Thyroid gland (tissue), 4 donors: Measurements from ENCODE around the gene DAGLA. TPM values are rescaled to one million over a fixed set of nuclear protein-coding genes. Genes with fewer than 3 reads are reported as not detected.
A peak's percentile ranks its signal among the peaks of the same experiment; 100 is the strongest.

Experiments
- DNase-seq, 2 donors: peaks; one replicate each; pipeline ENCODE4 v3.0.0-alpha.2; 2019
- H3K27ac ChIP-seq, 3 donors: fragments of 200-600 bp; sonication (generic); 1 replicate in 2 of 3; 2 replicates in 1 of 3; pipeline ENCODE4 v1.5.1; 2016 to 2019; ENCODE audit warnings: mild to moderate bottlenecking in 1 of 3, moderate library complexity in 1 of 3
- H3K27me3 ChIP-seq: fragments of 200-600 bp; sonication (generic); one replicate; pipeline ENCODE4 v1.5.1; 2019
- H3K36me3 ChIP-seq, 2 donors: fragments of 200-600 bp; sonication (generic); one replicate each; pipeline ENCODE4 v1.5.1; 2016 to 2019
- H3K4me1 ChIP-seq, 2 donors: fragments of 200-600 bp; sonication (generic); one replicate each; pipeline ENCODE4 v1.5.1; 2017 to 2019
- H3K4me3 ChIP-seq, 3 donors: fragments of 200-600 bp; sonication (generic); replicated peaks in 1 of 3; 1 replicate in 2 of 3; 2 replicates in 1 of 3; pipeline ENCODE4 v1.5.1; 2016; ENCODE audit warnings: mild to moderate bottlenecking in 1 of 3
- H3K9me3 ChIP-seq: fragments of 200-600 bp; sonication (generic); one replicate; pipeline ENCODE4 v1.5.1; 2017
- CTCF ChIP-seq, 6 experiments: fragments of 200-600 bp in 3 of 6; fragments of 450-650 bp in 3 of 6; sonication (generic) in 3 of 6; IDR thresholded peaks; one replicate each; pipeline ENCODE4 v1.5.1; 2016 to 2019; ENCODE audit warnings: antibody characterized with exemption in 6 of 6, mild to moderate bottlenecking in 2 of 6, inconsistent platforms in 1 of 6, moderate library complexity in 1 of 6
- POLR2A ChIP-seq, 2 donors: fragments of 450-650 bp; IDR thresholded peaks; one replicate each; pipeline ENCODE4 v1.6.1; 2017; ENCODE audit warnings: antibody characterized with exemption in 2 of 2, mild to moderate bottlenecking in 2 of 2, moderate library complexity in 1 of 2
- WGBS, 2 donors: methylation state at CpG; one replicate each; pipeline ENCODE4 v1.1.5; 2017; 5-methylcytosine and 5-hydroxymethylcytosine counted together
- intact Hi-C: fragments of 100-400 bp; cut with DNase I; formaldehyde crosslinking; loops from one replicate; pipeline ENCODE4 v1.15.1; 2023
- total RNA-seq, 4 donors: library from RNA; depleted of rRNA; stranded (reverse); fragments of >200 nt; gene quantifications; one replicate each; pipeline ENCODE4 v1.2.3, GENCODE V29; 2016

Gene DAGLA
- total RNA-seq, 4 donors from 2014 or later: 1.7 to 2.8 (median 1.9) TPM

- Histone ChIP-seq H3K36me3 (no peaks in the 10 kb centered on the region), H3K27me3 (no peaks in the 10 kb centered on the region), H3K9me3 (no peaks in the 10 kb centered on the region), H3K4me3 (no peak overlapping the region), H3K27ac (no peak overlapping the region), H3K4me1 (peaks cover 0 to 6% of the 10 kb centered on the region in 2 donors)
- TF ChIP-seq POLR2A (IDR thresholded peaks at IDR 0.05) (no peak), CTCF (IDR thresholded peaks at IDR 0.05) (no peak)
- WGBS, 2 donors: 81 to 85% methylated on average over 18 to 19 of the region's 19 CpGs
- intact Hi-C loops: no loop called here
- DNase-seq: no peak
Observed at GRCh38 chr11:61746442-61747191, 66.4 kb downstream of the DAGLA start.

- intact Hi-C loops: no loop called here
- 60 to 67% methylated on average over 11 to 17 of the region's 19 CpGs for WGBS, 2 donors
- peak; percentile 81 to 87 for DNase-seq
- Histone ChIP-seq H3K36me3 (no peaks in the 10 kb centered on the region), H3K27ac (no peak overlapping the region), H3K4me3 (no peak overlapping the region), H3K27me3 (no peaks in the 10 kb centered on the region), H3K4me1 (peaks cover 5 to 11% of the 10 kb centered on the region in 2 donors), H3K9me3 (no peaks in the 10 kb centered on the region)
- TF ChIP-seq CTCF (IDR thresholded peaks at IDR 0.05) (peak; percentile 62 to 91 (median 81)), POLR2A (IDR thresholded peaks at IDR 0.05) (no peak)
Observed at GRCh38 chr11:61747192-61747966, 67.2 kb downstream of the DAGLA start.

GRCh38 chr11:61747967-61748285, 67.7 kb downstream of the DAGLA start:
- WGBS, 2 donors: 53 to 64% methylated on average over 2 to 3 of the region's 3 CpGs
- H3K27ac ChIP-seq: no peak overlapping the region
- intact Hi-C loops: no loop called here

GRCh38 chr11:61749591-61750217, 69.5 kb downstream of the DAGLA start:
- DNase-seq: no peak
- Histone ChIP-seq H3K4me1 (peaks cover 5 to 14% of the 10 kb centered on the region in 2 donors), H3K36me3 (no peaks in the 10 kb centered on the region), H3K9me3 (no peaks in the 10 kb centered on the region), H3K4me3 (no peak overlapping the region), H3K27me3 (no peaks in the 10 kb centered on the region), H3K27ac (no peak overlapping the region)
- TF ChIP-seq CTCF (IDR thresholded peaks at IDR 0.05): no peak
- TF ChIP-seq POLR2A (IDR thresholded peaks at IDR 0.05): no peak
- intact Hi-C loops: no loop called here
- 57 to 62% methylated on average over 15 to 19 of the region's 21 CpGs for WGBS, 2 donors

More at GRCh38 chr11:61747967-61748285, 67.7 kb downstream of the DAGLA start:
- no peak for DNase-seq
- Histone ChIP-seq H3K27me3 (no peaks in the 10 kb centered on the region), H3K9me3 (no peaks in the 10 kb centered on the region), H3K4me1 (peaks cover 5 to 14% of the 10 kb centered on the region in 2 donors), H3K36me3 (no peaks in the 10 kb centered on the region), H3K4me3 (no peak overlapping the region)
- TF ChIP-seq POLR2A (IDR thresholded peaks at IDR 0.05) (no peak), CTCF (IDR thresholded peaks at IDR 0.05) (no peak)
